ENCODE data around the gene AKT3.
"Not testable (repeated sequence)": the region's sequence is repeated elsewhere in the genome, so short reads cannot be mapped to it uniquely, and the experiment has no call there.

The AKT3 gene

DNA sequence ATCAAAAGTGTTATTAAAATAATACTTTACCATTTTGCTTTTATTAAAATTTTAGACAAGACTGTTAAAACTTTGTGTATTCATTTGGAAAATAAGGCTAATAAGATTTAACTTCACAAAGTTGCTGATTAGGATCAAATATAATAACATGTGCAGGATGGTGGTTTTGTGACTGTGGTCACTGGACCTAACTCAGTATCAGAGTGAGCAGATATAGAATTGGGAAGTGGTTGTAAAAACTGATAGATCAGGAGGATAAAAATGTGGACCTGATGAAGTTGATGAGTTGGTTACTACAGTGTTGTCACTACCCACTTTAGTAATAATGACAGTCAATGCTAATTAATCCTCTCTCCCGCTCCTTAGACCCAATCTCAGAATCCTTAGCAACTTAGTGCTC is 186.4 kb downstream of the AKT3 start:
- Histone ChIP-seq H3K4me2 (ENCODE audit: low read length) (no peak overlapping the region), H3K9me2 (replicated peaks; ENCODE audit: control insufficient read depth, low read length) (no peaks in the 10 kb centered on the region), H3K4me1 (ENCODE audit: control insufficient read depth, low read length) (no peaks in the 10 kb centered on the region), H3K79me2 (ENCODE audit: control insufficient read depth, low read length) (no peaks in the 10 kb centered on the region), H3K36me3 (ENCODE audit: control insufficient read depth, low read length) (no peaks in the 10 kb centered on the region), H4K20me1 (ENCODE audit: control insufficient read depth, insufficient read depth, low read depth, low read length) (no peaks in the 10 kb centered on the region), H3K27ac (ENCODE audit: low read depth, low read length) (no peak overlapping the region), H3K4me3 (ENCODE audit: low read length) (no peak overlapping the region), H3K9me3 (ENCODE audit: control insufficient read depth, insufficient read depth, low read length) (no peaks in the 10 kb centered on the region), H3K27me3 (ENCODE audit: control insufficient read depth, low read length) (0 out of 2 replicates have a peak, but pooled peaks cover 2% of the 10 kb centered on the region), H3F3A (ENCODE audit: control insufficient read depth, insufficient read depth) (no peaks in the 10 kb centered on the region)
- TF ChIP-seq, protein P1, sequence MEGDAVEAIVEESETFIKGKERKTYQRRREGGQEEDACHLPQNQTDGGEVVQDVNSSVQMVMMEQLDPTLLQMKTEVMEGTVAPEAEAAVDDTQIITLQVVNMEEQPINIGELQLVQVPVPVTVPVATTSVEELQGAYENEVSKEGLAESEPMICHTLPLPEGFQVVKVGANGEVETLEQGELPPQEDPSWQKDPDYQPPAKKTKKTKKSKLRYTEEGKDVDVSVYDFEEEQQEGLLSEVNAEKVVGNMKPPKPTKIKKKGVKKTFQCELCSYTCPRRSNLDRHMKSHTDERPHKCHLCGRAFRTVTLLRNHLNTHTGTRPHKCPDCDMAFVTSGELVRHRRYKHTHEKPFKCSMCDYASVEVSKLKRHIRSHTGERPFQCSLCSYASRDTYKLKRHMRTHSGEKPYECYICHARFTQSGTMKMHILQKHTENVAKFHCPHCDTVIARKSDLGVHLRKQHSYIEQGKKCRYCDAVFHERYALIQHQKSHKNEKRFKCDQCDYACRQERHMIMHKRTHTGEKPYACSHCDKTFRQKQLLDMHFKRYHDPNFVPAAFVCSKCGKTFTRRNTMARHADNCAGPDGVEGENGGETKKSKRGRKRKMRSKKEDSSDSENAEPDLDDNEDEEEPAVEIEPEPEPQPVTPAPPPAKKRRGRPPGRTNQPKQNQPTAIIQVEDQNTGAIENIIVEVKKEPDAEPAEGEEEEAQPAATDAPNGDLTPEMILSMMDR (IDR thresholded peaks at IDR 0.05; ENCODE audit: low read depth, low read length, poor library complexity, severe bottlenecking), result no peak
- TF ChIP-seq EZH2phosphoT487 (IDR thresholded peaks at IDR 0.05; ENCODE audit: borderline replicate concordance, low read length), result no peak

DNA sequence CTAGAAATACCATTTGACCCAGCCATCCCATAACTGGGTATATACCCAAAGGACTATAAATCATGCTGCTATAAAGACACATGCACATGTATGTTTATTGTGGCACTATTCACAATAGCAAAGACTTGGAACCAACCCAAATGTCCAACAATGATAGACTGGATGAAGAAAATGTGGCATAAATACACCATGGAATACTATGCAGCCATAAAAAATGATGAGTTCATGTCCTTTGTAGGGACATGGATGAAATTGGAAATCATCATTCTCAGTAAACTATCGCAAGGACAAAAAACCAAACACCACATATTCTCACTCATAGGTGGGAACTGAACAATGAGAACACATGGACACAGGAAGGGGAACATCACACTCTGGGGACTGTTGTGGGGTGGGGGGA is 187.9 kb downstream of the AKT3 start:
- not testable (repeated sequence) for H3K4me3 ChIP-seq (ENCODE audit: low read length); H3K4me1 ChIP-seq (ENCODE audit: control insufficient read depth, low read length); H3K4me2 ChIP-seq (ENCODE audit: low read length); H3K79me2 ChIP-seq (ENCODE audit: control insufficient read depth, low read length); H3K9me2 ChIP-seq (replicated peaks; ENCODE audit: control insufficient read depth, low read length); H3K36me3 ChIP-seq (ENCODE audit: control insufficient read depth, low read length); H3K27me3 ChIP-seq (ENCODE audit: control insufficient read depth, low read length); H3K9me3 ChIP-seq (ENCODE audit: control insufficient read depth, insufficient read depth, low read length); H4K20me1 ChIP-seq (ENCODE audit: control insufficient read depth, insufficient read depth, low read depth, low read length); H3K27ac ChIP-seq (ENCODE audit: low read depth, low read length); H3F3A ChIP-seq (ENCODE audit: control insufficient read depth, insufficient read depth)

DNA sequence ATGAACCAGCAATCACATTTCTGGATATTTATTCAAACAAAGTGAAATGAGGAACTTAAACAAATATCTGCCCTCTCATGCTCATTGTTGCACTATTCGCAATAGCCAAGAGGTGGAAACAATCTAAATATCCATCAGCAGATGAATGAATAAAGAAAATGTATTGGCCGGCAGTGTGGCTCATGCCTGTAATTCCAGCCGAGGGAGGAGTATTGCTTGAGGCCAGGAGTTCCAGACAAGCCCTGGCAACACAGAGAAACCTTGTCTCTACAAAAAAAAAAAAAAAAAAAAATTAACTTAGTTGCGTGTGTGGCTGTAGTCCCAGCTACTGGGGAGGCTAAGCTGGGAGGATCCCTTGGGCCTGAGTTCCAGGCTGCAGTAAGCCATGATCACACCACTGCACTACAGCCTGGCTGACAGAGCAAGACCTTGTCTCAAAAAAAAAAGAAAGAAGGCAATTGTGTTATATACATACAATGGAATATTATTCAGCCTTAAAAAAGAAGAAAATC is 191.4 kb downstream of the AKT3 start:
- Histone ChIP-seq H4K20me1 (ENCODE audit: control insufficient read depth, insufficient read depth, low read depth, low read length) (no peaks in the 10 kb centered on the region), H3K4me1 (ENCODE audit: control insufficient read depth, low read length) (no peaks in the 10 kb centered on the region), H3K36me3 (ENCODE audit: control insufficient read depth, low read length) (no peaks in the 10 kb centered on the region)

DNA sequence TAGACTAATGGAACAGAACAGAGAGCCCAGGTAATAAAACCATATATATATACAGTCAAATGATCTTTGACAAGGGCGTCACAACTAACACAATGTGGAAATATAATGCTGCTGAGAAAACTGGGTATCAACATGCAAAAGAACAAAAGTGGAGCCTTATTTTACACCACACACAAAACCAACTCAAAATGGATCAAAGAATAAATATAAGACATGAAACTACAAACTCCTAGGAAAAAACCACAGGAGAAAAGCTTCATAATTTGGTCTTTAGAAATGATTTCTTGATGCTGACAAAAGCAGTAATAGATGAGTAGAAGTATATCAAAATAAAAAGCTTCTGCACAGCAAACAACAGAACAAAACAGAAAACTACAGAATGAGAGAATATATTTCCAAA is 192.2 kb downstream of the AKT3 start:
- H3K79me2 ChIP-seq (ENCODE audit: control insufficient read depth, low read length), result no peaks in the 10 kb centered on the region
- no peaks in the 10 kb centered on the region for H3K9me2 ChIP-seq (replicated peaks; ENCODE audit: control insufficient read depth, low read length)
- H4K20me1 ChIP-seq (ENCODE audit: control insufficient read depth, insufficient read depth, low read depth, low read length), result no peaks in the 10 kb centered on the region
- H3K27ac ChIP-seq (ENCODE audit: low read depth, low read length), result no peak overlapping the region
- no peak overlapping the region for H3K4me2 ChIP-seq (ENCODE audit: low read length)
- no peaks in the 10 kb centered on the region for H3K36me3 ChIP-seq (ENCODE audit: control insufficient read depth, low read length)
- H3K9me3 ChIP-seq (ENCODE audit: control insufficient read depth, insufficient read depth, low read length), result no peaks in the 10 kb centered on the region
- TF ChIP-seq, protein P1 (IDR thresholded peaks at IDR 0.05; ENCODE audit: low read depth, low read length, poor library complexity, severe bottlenecking), result no peak
- no peak for TF ChIP-seq EZH2phosphoT487 (IDR thresholded peaks at IDR 0.05; ENCODE audit: borderline replicate concordance, low read length)
- no peaks in the 10 kb centered on the region for H3K27me3 ChIP-seq (ENCODE audit: control insufficient read depth, low read length)
- no peaks in the 10 kb centered on the region for H3F3A ChIP-seq (ENCODE audit: control insufficient read depth, insufficient read depth)
- no peaks in the 10 kb centered on the region for H3K4me1 ChIP-seq (ENCODE audit: control insufficient read depth, low read length)
- H3K4me3 ChIP-seq (ENCODE audit: low read length), result no peak overlapping the region

More for the DNA sequence above, 191.4 kb downstream of the AKT3 start:
- Histone ChIP-seq H3K4me3 (ENCODE audit: low read length) (no peak overlapping the region), H3K27me3 (ENCODE audit: control insufficient read depth, low read length) (no peaks in the 10 kb centered on the region), H3K4me2 (ENCODE audit: low read length) (no peak overlapping the region), H3F3A (ENCODE audit: control insufficient read depth, insufficient read depth) (no peaks in the 10 kb centered on the region), H3K9me3 (ENCODE audit: control insufficient read depth, insufficient read depth, low read length) (no peaks in the 10 kb centered on the region), H3K27ac (ENCODE audit: low read depth, low read length) (no peak overlapping the region), H3K9me2 (replicated peaks; ENCODE audit: control insufficient read depth, low read length) (no peaks in the 10 kb centered on the region), H3K79me2 (ENCODE audit: control insufficient read depth, low read length) (no peaks in the 10 kb centered on the region)
- TF ChIP-seq EZH2phosphoT487 (IDR thresholded peaks at IDR 0.05; ENCODE audit: borderline replicate concordance, low read length), result no peak
- TF ChIP-seq, protein P1 (IDR thresholded peaks at IDR 0.05; ENCODE audit: low read depth, low read length, poor library complexity, severe bottlenecking), result no peak

DNA sequence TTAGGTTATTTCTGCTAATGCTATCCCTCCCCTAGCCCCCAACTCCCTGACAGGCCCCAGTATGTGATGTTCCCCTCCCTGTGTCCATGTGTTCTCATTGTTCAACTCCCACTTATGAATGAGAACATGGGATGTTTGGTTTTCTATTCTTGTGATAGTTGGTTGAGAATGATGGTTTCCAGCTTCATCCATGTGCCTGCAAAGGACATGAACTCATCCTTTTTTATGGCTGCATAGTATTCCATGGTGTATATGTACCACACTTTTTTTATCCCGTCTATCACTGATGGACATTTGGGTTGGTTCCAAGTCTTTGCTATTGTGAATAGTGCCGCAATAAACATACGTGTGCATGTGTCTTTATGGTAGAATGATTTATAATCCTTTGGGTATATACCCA is 200.5 kb downstream of the AKT3 start:
- H3K9me3 ChIP-seq (ENCODE audit: control insufficient read depth, insufficient read depth, low read length); H3K27me3 ChIP-seq (ENCODE audit: control insufficient read depth, low read length); H3F3A ChIP-seq (ENCODE audit: control insufficient read depth, insufficient read depth); H3K4me2 ChIP-seq (ENCODE audit: low read length); H3K4me3 ChIP-seq (ENCODE audit: low read length); H3K4me1 ChIP-seq (ENCODE audit: control insufficient read depth, low read length); H3K9me2 ChIP-seq (replicated peaks; ENCODE audit: control insufficient read depth, low read length); H3K36me3 ChIP-seq (ENCODE audit: control insufficient read depth, low read length); H3K27ac ChIP-seq (ENCODE audit: low read depth, low read length); H3K79me2 ChIP-seq (ENCODE audit: control insufficient read depth, low read length); H4K20me1 ChIP-seq (ENCODE audit: control insufficient read depth, insufficient read depth, low read depth, low read length): not testable (repeated sequence)
